Measurements from ENCODE around the gene PCCB. TPM values are rescaled to one million over a fixed set of nuclear protein-coding genes. Genes with fewer than 3 reads are reported as not detected.
A peak's percentile ranks its signal among the peaks of the same experiment; 100 is the strongest.

PCCB gene
- total and polyA plus RNA-seq, 11 donors = 33.9 to 154 (median 91.4) TPM

- DNase-seq (peak; percentile 71 to 93 (median 86)), ATAC-seq (peak; percentile 73 to 97 (median 92))
- no peaks in the 10 kb centered on the region for H3K9me3 ChIP-seq
- H3K4me1 ChIP-seq = peaks cover 0 to 14% (median 5%) of the 10 kb centered on the region in 12 donors
- H3K4me3 ChIP-seq = no peak overlapping the region
- intact Hi-C loops (cut with DNase I) = no loop called here
- H3K27me3 ChIP-seq = no peaks in the 10 kb centered on the region
- peaks cover 0 to 79% (median 65%) of the 10 kb centered on the region in 9 donors for H3K36me3 ChIP-seq
- peak overlapping the region in 2 of 12 donors; percentile 17 to 27 for H3K27ac ChIP-seq
- TF ChIP-seq POLR2A (IDR thresholded peaks at IDR 0.05) (no peak), CTCF (IDR thresholded peaks at IDR 0.05) (no peak)
- 44 to 59% (median 53%) methylated on average over 5 of the region's 5 CpGs for WGBS, 4 donors
Measured at GRCh38 chr3:136343873-136344555, 93.9 kb downstream of the PCCB start.

- no peak for DNase-seq
- H3K4me3 ChIP-seq = no peak overlapping the region
- TF ChIP-seq CTCF (IDR thresholded peaks at IDR 0.05) = no peak
- TF ChIP-seq POLR2A (IDR thresholded peaks at IDR 0.05) = no peak
- intact Hi-C loops (cut with DNase I) = no loop called here
- H3K9me3 ChIP-seq = no peaks in the 10 kb centered on the region
- WGBS, 4 donors = 92 to 96% (median 95%) methylated on average over 4 to 5 of the region's 5 CpGs
- peaks cover 0 to 31% (median 8%) of the 10 kb centered on the region in 12 donors for H3K4me1 ChIP-seq
- H3K27ac ChIP-seq = no peak overlapping the region
- peaks cover 0 to 59% (median 47%) of the 10 kb centered on the region in 9 donors for H3K36me3 ChIP-seq
- ATAC-seq = no peak
- H3K27me3 ChIP-seq = no peaks in the 10 kb centered on the region
Measured at GRCh38 chr3:136346486-136346885, 96.3 kb downstream of the PCCB start.

GRCh38 chr3:136350132-136350531 lies 100.0 kb downstream of the PCCB start:
- ATAC-seq (peak in 3 of 4 donors; percentile 51 to 77 (median 65)), DNase-seq (peak in 1 of 5 donors; percentile 25)
- no peaks in the 10 kb centered on the region for H3K9me3 ChIP-seq
- H3K27me3 ChIP-seq = no peaks in the 10 kb centered on the region
- peaks cover 0 to 56% (median 41%) of the 10 kb centered on the region in 9 donors for H3K36me3 ChIP-seq
- TF ChIP-seq CTCF (IDR thresholded peaks at IDR 0.05) (no peak), POLR2A (IDR thresholded peaks at IDR 0.05) (no peak)
- 50 to 74% (median 68%) methylated on average over 1 of the region's 1 CpG for WGBS, 4 donors
- intact Hi-C loops (cut with DNase I) = no loop called here
- H3K27ac ChIP-seq = peak overlapping the region in 2 of 12 donors; percentile 8 to 18
- peaks cover 0 to 20% (median 5%) of the 10 kb centered on the region in 12 donors for H3K4me1 ChIP-seq
- H3K4me3 ChIP-seq = no peak overlapping the region

- peak in 2 of 4 donors; percentile 13 to 45 for ATAC-seq
- Histone ChIP-seq H3K9me3 (peaks cover 0 to 3% (median 0%) of the 10 kb centered on the region in 12 donors), H3K36me3 (peaks cover 0 to 59% (median 40%) of the 10 kb centered on the region in 9 donors), H3K27ac (peak overlapping the region in 2 of 12 donors; percentile 8 to 18), H3K27me3 (no peaks in the 10 kb centered on the region), H3K4me1 (peaks cover 0 to 20% (median 5%) of the 10 kb centered on the region in 12 donors), H3K4me3 (no peak overlapping the region)
- intact Hi-C loops (cut with DNase I) = no loop called here
- no peak for DNase-seq
- 61 to 70% (median 66%) methylated on average over 2 of the region's 2 CpGs for WGBS, 4 donors
- no peak for TF ChIP-seq CTCF (IDR thresholded peaks at IDR 0.05)
- TF ChIP-seq POLR2A (IDR thresholded peaks at IDR 0.05) = no peak
Measured at GRCh38 chr3:136350557-136350956, 100.4 kb downstream of the PCCB start.
